ENCODE data around the gene COL18A1. TPM values are rescaled to one million over a fixed set of nuclear protein-coding genes. Genes with fewer than 3 reads are reported as not detected.
"Not testable (repeated sequence)": the region's sequence is repeated elsewhere in the genome, so short reads cannot be mapped to it uniquely, and the experiment has no call there.

Gene COL18A1
- total RNA-seq, 1 donor from 2014 or later = 9.5 TPM

DNA sequence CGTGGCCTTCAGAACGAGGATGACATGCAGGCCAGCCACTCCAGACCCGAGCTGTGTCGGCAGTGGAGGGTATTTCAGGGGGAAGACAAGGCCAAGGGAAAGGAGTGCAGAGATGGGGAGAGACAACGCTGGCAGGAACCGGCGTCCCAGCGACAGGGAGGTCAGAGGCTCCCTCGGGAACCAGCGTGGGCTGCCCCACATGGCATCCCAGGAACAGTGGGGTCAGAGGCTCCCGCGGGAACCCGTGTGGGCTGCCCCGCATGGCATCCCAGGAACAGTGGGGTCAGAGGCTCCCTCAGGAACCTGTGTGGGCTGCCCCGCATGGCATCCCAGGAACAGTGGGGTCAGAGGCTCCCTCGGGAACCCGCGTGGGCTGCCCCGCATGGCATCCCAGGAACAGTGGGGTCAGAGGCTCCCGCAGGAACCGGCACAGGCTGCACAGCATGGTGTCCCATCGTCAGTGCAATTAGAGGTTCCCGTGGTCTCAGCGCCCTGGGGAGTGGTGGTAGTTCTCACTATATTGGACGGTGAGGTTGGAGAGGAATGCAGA, 94.3 kb downstream of the COL18A1 start:
- Mint-ChIP-seq H3K27ac (ENCODE audit: unreplicated experiment) (no peak overlapping the region), H3K4me1 (ENCODE audit: low read depth, unreplicated experiment) (no peaks in the 10 kb centered on the region), H3K4me3 (ENCODE audit: unreplicated experiment) (no peak overlapping the region), H3K36me3 (ENCODE audit: unreplicated experiment) (peaks cover 6% of the 10 kb centered on the region), H3K27me3 (ENCODE audit: unreplicated experiment) (peaks cover 10% of the 10 kb centered on the region), H3K9me3 (ENCODE audit: unreplicated experiment) (peaks cover 8% of the 10 kb centered on the region)
- DNase-seq = no peak
- TF ChIP-seq, protein P1, sequence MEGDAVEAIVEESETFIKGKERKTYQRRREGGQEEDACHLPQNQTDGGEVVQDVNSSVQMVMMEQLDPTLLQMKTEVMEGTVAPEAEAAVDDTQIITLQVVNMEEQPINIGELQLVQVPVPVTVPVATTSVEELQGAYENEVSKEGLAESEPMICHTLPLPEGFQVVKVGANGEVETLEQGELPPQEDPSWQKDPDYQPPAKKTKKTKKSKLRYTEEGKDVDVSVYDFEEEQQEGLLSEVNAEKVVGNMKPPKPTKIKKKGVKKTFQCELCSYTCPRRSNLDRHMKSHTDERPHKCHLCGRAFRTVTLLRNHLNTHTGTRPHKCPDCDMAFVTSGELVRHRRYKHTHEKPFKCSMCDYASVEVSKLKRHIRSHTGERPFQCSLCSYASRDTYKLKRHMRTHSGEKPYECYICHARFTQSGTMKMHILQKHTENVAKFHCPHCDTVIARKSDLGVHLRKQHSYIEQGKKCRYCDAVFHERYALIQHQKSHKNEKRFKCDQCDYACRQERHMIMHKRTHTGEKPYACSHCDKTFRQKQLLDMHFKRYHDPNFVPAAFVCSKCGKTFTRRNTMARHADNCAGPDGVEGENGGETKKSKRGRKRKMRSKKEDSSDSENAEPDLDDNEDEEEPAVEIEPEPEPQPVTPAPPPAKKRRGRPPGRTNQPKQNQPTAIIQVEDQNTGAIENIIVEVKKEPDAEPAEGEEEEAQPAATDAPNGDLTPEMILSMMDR (IDR thresholded peaks at IDR 0.05; ENCODE audit: partially characterized antibody, unreplicated experiment) = no peak

DNA sequence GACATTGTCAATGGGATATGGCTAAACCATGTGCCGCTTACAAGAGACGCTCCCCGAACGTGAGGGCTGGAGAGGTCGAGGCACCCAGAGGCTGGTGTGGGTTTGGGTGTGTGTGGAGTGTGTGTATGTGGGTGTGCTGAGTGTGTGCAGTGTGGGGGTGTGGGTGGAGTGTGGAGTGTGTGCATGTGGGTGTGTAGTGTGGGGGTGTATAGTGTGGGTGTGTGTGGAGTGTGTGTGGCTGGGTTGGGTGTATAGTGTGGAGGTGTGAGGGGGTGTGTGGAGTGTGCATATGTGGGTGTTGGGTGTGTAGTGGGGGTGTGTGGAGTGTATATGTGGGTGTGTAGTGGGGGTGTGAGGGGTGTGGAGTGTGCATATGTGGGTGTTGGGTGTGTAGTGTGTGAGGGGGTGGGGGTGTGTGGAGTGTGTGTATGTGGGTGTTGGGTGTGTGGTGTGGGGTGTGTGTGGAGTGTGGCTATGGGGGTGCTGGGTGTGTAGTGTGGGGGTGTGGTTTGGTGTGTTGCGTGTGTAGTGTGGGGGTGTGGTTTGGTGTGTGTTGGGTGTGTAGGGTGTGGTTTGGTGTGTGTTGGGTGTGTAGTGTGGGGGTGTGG, 95.1 kb downstream of the COL18A1 start:
- no peak for DNase-seq
- Mint-ChIP-seq H3K27me3 (ENCODE audit: unreplicated experiment) (peaks cover 10% of the 10 kb centered on the region), H3K4me3 (ENCODE audit: unreplicated experiment) (no peak overlapping the region), H3K9me3 (ENCODE audit: unreplicated experiment) (peaks cover 8% of the 10 kb centered on the region), H3K36me3 (ENCODE audit: unreplicated experiment) (peaks cover 6% of the 10 kb centered on the region), H3K27ac (ENCODE audit: unreplicated experiment) (no peak overlapping the region), H3K4me1 (ENCODE audit: low read depth, unreplicated experiment) (no peaks in the 10 kb centered on the region)
- TF ChIP-seq, protein P1 (IDR thresholded peaks at IDR 0.05; ENCODE audit: partially characterized antibody, unreplicated experiment) = no peak

DNA sequence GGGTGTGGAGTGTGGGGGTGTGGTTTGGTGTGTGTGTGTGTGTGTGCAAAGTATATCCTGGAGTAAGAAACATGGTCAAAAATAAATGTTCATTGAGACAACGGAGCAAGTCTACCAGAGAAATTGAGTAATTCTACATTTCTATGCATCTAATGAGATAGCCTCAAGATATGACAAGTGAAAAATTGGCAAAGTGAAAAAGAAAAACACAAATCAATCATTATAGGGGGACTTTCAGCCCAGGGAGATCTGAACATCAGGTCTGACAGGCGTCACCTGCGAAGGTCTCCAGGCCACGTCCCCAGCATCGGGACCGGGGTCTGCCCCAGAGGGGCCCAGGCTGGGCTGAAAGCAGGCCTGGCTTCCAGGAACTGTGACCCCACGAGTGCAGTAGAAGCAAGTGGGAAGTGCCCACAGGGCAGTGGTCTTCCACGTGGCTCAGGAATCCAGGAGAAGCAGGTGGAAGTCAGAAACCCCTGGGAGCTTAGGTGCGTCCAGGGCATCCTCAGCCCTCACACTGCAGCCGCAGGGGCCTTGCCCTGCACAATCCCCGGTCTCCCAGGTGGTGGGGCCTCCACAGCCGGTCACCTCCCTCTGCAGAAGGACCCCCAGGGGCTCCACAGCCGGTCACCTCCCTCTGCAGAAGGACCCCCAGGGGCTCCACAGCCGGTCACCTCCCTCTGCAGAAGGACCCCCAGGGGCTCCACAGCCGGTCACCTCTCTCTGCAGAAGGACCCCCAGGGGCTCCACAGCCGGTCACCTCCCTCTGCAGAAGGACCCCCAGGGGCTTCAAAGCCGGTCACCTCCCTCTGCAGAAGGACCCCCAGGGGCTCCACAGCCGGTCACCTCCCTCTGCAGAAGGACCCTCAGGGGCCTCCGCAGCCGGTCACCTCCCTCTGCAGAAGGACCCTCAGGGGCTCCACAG, 96.4 kb downstream of the COL18A1 start:
- H3K27me3 Mint-ChIP-seq (ENCODE audit: unreplicated experiment) = peaks cover 10% of the 10 kb centered on the region
- DNase-seq = not testable (repeated sequence)

DNA sequence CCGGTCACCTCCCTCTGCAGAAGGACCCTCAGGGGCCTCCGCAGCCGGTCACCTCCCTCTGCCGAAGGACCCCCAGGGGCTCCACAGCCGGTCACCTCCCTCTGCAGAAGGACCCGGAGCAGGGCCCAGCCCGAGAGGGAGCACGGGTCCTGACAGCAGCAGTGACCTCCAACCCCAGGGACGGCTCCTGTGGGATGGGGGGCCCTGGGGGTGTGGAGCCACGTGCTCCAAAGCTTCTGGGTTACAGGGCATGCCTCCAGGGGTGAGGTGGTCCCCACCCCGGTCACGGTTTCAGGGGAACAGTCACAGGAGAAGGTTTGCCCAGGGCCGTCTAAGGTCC, 97.0 kb downstream of the COL18A1 start:
- TF ChIP-seq, protein P1 (IDR thresholded peaks at IDR 0.05; ENCODE audit: partially characterized antibody, unreplicated experiment) = no peak
- no peaks in the 10 kb centered on the region for H3K4me1 Mint-ChIP-seq (ENCODE audit: low read depth, unreplicated experiment)
- H3K27ac Mint-ChIP-seq (ENCODE audit: unreplicated experiment) = no peak overlapping the region
- peaks cover 9% of the 10 kb centered on the region for H3K9me3 Mint-ChIP-seq (ENCODE audit: unreplicated experiment)
- H3K36me3 Mint-ChIP-seq (ENCODE audit: unreplicated experiment) = peaks cover 6% of the 10 kb centered on the region
- no peak for DNase-seq
- H3K4me3 Mint-ChIP-seq (ENCODE audit: unreplicated experiment) = no peak overlapping the region
- H3K27me3 Mint-ChIP-seq (ENCODE audit: unreplicated experiment) = peaks cover 10% of the 10 kb centered on the region

More for the DNA sequence above, 96.4 kb downstream of the COL18A1 start:
- not testable (repeated sequence) for H3K4me3 Mint-ChIP-seq (ENCODE audit: unreplicated experiment); H3K36me3 Mint-ChIP-seq (ENCODE audit: unreplicated experiment); H3K9me3 Mint-ChIP-seq (ENCODE audit: unreplicated experiment); H3K4me1 Mint-ChIP-seq (ENCODE audit: low read depth, unreplicated experiment); H3K27ac Mint-ChIP-seq (ENCODE audit: unreplicated experiment)

DNA sequence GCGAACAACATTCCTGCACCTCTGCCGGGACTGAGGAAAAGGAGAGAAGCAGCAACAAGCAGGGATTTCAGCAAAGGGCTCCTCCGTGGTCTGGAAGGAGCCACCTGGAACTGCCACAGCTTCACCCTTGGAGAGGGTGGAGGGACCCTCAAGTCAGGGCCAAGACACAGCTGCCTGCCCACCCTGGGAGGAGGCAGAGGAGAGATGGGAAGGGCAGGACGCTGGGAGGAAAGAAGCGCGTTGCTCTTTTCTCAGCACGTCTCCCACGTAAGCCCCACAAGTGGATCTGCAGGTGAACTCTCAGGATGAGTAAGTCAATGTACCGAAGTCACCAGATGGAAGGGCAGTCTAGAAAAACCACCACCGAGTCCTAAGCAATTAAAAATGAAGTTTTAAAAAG, 97.6 kb downstream of the COL18A1 start:
- Mint-ChIP-seq H3K27ac (ENCODE audit: unreplicated experiment) (no peak overlapping the region), H3K9me3 (ENCODE audit: unreplicated experiment) (peaks cover 9% of the 10 kb centered on the region), H3K4me1 (ENCODE audit: low read depth, unreplicated experiment) (no peaks in the 10 kb centered on the region), H3K36me3 (ENCODE audit: unreplicated experiment) (peaks cover 6% of the 10 kb centered on the region), H3K27me3 (ENCODE audit: unreplicated experiment) (peaks cover 12% of the 10 kb centered on the region), H3K4me3 (ENCODE audit: unreplicated experiment) (no peak overlapping the region)
- TF ChIP-seq, protein P1 (IDR thresholded peaks at IDR 0.05; ENCODE audit: partially characterized antibody, unreplicated experiment) = no peak
- no peak for DNase-seq

DNA sequence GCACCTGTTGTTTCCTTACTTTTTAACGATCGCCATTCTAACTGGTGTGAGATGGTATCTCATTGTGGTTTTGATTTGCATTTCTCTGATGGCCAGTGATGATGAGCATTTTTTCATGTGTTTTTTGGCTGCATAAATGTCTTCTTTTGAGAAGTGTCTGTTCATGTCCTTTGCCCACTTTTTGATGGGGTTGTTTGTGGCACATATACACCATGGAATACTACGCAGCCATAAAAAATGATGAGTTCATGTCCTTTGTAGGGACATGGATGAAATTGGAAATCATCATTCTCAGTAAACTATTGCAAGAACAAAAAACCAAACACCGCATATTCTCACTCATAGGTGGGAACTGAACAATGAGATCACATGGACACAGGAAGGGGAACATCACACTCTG, 98.3 kb downstream of the COL18A1 start:
- peaks cover 18% of the 10 kb centered on the region for H3K27me3 Mint-ChIP-seq (ENCODE audit: unreplicated experiment)
- not testable (repeated sequence) for H3K36me3 Mint-ChIP-seq (ENCODE audit: unreplicated experiment); H3K27ac Mint-ChIP-seq (ENCODE audit: unreplicated experiment); H3K4me3 Mint-ChIP-seq (ENCODE audit: unreplicated experiment); DNase-seq; H3K4me1 Mint-ChIP-seq (ENCODE audit: low read depth, unreplicated experiment)
- H3K9me3 Mint-ChIP-seq (ENCODE audit: unreplicated experiment) = peaks cover 10% of the 10 kb centered on the region
